NCI-H1694 (cell line): ENCODE results near the gene MYO1D.
"Not testable (repeated sequence)": the region's sequence is repeated elsewhere in the genome, so short reads cannot be mapped to it uniquely, and the experiment has no call there.

Source experiments
- DNase-seq: peaks from one replicate; lab custom pipeline; 2025; lab: John Stamatoyannopoulos, UW

Gene MYO1D

DNA sequence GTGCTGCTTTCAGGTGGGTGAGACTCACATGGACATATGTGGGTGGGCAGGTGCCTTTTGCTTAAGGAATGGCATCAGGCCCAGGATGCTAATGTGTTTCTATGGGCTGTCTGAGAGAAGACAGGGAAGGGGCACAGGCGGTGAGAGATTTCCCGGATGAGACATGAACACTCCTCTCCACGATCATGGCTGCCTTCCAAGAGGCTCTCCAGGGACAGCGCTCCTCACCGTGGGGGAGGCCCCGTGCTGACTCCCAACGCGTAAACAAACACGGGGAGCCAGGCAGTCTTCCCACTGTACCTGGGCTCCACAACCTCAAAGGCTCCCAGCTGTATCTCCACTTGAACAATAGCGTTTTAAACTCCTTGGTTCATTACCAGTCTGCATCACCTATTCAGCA lies 347.3 kb downstream of the MYO1D start:
- DNase-seq: peak; percentile 38

DNA sequence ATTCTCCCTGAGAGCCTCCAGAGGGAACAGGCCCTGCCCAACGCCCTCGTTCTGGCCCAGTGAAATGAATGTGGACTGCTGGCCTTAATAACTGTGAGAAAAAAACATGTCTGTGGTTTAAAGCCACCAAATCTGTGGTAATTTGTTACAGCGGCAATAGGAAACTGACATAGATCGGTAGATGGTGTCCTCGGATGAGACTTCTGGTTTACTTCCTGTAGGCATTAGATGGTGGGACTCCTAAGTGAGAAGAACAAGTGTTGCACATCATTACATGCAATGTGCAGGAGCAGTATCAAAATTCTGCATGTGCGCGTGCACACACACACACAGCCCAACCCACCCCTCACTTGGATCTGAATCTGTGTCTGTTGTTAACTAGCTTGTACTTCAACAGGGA lies 348.1 kb downstream of the MYO1D start:
- DNase-seq: no peak

DNA sequence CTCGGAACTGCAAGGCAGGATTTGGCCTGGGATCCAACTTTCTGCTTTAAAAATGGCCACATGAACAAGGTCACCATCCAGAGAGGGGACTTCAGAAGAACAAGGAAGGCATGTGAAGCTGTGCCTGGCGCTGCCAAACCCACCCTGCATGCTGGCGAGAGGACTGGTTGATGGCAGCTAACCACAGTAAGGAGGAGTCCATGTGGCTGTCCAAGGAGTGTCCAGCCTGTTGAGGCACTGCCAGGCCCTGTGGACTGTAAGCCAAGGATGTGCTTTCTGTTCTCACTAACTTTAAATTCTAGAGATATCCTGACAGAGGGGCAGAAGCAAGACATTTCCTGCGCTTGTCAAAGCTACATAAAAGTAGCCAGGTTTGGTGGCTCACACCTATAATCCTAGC lies 349.8 kb downstream of the MYO1D start:
- no peak for DNase-seq

DNA sequence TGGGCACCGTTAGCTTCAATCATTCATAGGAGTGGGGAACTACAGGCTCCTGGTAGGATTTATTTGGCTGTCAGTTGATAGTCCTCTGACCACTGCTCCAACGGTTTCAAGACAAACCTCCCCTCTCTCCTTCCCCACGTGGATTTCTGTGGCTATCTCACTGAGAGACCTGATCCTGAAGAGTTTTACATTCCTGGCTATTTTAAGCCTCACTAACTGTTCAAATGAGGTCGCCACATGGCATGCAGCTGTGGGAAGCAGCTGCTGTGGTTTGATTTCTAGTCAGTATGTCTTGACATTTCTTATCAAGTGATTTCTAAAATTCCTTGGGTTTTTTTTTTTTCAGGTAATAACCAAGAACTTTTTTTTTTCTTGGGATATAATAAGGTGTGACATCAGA lies 351.8 kb downstream of the MYO1D start:
- DNase-seq: no peak

DNA sequence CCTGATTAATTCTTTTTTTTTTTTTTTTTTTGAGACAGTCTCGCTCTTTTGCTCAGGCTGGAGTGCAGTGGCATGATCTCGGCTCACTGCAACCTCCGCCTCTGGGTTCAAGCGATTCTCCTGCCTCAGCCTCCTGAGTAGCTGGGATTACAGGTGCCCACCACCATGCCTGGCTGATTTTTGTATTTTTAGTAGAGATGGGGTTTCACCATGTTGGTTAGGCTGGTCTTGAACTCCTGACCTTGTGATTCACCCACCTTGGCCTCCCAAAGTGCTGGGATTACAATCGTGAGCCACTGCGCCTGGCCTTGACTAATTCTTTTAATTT lies 352.4 kb downstream of the MYO1D start:
- not testable (repeated sequence) for DNase-seq

DNA sequence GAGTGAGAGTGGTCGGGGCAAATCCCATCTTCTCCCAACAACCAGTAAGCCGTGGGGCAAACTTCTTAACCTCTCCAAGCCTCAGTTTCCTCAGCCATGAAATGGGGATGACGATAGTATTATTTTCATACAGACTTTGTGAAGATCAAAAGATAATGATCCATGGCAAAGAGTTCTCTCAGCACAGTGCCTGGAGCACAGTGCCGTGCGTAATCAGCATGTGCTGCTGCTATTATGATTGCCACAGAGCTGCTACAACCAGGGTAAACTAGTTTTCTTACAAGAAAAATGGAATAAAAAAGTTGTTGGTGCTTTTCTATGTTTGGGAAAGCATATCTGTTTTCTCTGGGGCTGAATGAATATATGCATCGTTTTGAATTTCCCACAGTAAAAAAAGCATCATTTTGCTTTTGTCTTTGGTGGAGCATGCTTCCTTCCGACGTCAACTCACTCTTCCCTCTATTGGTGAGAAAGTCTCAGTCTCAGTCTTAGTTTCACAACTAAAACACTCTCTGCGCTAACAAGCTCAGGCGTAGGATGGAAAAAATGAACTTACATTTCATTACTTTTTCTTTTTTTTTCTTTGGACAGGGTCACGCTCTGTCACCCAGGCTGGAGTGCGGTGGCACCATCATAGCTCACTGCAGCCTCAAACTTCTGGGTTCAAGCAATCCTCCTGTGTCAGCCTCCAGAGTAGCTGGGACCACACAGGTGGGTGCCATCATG lies 352.9 kb downstream of the MYO1D start:
- no peak for DNase-seq

DNA sequence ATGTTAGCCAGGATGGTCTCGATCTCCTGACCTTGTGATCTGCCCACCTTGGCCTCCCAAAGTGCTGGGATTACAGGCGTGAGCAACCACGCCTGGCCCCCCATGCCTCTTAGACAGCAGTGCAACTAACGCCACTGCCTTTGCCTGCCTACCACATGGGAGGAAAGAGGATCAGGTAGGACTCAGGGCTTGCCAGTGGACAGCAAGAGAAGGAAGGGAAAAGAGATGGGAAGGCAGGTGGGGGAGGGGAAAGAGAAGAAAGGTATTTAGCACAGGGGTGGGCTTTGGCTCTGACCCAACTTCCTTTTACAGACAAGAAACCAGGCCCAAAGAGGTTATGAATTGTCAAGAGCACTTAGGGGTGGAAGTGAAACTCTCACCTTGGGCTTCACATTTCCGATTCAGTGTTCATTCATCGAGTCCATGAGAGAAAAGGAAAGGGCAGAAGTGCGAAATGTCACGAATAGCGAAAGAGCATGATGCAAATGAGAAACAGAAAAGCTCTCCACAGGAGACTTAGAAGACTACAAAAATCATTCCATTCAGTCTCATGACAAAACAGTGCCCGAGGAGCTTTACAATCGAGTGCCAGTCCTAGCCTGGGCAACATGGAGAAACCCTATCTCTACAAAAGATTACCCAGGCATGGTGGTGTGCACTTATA lies 353.8 kb downstream of the MYO1D start:
- DNase-seq: no peak

DNA sequence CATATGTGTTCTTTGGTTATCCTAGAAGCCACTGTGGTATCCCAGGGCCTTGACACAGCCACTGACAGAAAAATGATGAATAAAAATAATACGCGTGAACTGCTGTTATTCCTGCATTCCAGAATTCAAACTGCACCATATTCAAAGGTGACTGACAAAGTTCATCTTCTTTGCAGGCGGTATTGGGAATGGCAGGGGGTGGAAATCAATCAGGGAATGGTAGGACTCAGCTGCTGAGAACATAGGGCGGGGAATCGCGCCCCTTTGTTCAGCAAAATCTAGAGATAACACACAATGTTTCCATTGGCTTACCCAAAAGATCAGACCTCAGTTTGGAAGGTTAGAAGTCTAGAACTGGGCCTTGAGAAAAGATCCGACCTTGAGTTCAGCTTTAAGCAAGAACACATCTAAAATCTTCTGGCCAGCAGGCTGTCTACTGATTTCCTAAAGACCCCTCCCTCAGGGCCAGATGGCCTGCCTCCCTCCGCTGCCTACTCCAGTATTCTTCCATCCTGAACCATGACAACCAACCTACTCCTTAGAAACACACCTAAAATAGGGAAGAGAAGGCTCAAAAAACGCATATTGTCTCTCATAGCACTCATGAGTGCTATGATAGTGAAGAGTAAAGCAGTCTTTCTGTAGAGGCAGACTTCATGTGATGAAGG lies 356.1 kb downstream of the MYO1D start:
- no peak for DNase-seq

DNA sequence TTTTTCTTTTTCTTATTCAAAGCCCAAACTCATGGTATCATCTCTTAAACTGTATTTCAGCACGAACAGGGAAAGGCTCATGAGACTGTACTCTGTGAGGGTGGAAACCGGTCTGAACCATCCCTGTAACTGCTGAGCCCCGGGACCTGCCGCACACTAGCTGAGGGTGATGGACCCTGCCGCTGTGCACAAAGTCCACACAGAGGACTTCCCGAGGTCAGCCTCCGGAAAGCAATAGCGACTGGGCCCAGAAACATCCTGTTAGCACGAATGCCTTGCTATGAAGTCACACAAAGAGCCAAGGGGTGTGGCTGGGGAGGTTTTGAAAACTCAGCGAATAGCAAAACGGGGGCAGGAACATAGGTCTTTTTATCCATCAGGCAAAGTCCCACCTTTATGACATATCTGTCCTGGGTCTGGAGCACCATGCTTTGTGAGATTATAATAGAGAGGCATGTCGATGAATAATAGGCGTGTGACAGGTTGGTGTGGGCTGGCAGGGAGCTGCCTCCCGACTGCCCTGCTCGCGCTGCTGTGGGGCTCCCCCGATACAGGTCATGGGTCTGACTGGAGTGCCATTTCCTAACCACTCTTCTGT lies 356.7 kb downstream of the MYO1D start:
- DNase-seq: no peak

DNA sequence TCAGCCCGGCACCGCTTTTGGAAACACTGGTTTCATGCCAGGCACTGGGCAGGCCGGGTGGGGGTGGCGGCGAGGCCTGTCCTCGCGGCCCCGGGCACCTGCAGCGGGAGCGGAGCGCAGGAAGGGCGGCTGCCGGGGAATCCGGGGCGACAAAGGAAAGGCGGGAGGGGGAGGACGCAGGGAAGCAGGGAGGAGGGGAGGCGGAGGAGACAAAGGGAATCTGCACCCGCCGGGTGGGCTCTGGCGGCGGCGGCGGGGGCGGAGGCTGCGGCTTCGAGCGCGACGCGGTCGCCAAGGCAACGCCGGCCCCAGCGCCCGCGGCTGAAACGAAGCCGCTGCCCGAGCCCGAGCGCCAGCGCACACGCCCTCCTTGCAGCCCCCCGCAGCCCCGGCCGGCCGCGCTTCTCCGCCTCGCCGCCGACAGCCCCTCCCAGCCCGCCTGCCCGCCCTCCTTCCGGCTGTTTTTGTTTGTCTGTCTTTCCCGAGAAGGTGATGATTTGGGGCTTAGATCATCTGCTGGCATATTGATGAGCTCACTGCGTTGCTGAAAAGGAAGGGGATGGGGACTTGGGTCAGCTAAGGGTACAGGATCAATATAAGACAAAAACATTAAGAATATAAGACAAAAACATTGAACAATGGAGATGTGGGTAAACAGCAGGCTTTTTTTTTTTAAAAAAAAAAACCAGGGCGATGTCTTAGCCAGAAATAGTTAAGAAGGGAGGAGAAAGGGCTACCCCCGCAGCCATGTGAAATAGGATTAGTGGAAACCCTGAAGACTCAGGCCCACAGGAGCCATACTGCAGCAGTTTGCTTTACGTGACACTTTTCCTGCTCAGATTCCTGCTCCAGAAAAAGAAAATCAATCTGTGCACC lies 357.5 kb downstream of the MYO1D start:
- DNase-seq: peak; percentile 33

DNA sequence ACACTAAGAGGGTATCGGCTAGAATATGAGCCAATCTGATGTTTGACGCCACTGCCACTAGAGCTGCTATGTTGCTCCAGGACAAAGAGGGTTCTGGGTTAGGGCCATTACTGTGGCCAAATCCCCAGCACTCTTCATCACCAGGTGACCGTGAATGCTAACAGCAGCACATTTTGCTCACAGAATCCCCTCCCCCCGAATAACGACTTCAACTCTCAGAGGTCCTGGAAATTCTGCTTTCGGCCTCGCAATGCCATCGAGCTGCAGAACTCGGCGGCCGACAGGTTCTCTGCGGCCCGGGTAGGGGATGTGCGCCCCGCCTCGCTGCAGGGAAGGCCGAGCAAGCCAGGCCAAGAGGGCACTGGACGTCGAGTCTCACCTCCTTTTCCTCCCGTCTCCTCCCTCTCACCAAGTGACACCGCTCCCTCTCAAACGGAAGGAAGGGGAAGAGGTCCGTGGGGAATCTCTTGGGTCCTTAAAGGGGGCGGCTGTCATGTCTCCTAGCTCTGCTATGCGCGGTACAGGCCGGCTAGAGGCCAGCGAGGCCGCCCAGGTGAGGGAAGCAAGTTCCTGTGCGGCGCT lies 358.2 kb downstream of the MYO1D start:
- DNase-seq: no peak

DNA sequence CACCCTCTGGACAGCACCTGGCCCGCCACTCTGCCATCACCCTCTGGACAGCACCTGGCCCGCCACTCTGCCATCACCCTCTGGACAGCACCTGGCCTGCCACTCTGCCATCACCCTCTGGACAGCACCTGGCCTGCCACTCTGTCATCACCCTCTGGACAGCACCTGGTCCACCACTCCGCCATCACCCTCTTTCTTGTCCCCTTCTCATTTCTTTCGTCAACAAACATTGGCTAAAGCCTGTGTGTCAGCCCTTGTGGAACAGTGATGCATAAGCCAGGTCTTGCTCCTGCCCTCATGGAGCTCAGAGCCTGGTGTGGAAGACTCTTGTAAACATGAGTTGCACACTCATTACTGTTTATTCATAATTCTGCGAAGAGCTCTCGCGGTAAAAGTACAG lies 358.9 kb downstream of the MYO1D start:
- DNase-seq: no peak

DNA sequence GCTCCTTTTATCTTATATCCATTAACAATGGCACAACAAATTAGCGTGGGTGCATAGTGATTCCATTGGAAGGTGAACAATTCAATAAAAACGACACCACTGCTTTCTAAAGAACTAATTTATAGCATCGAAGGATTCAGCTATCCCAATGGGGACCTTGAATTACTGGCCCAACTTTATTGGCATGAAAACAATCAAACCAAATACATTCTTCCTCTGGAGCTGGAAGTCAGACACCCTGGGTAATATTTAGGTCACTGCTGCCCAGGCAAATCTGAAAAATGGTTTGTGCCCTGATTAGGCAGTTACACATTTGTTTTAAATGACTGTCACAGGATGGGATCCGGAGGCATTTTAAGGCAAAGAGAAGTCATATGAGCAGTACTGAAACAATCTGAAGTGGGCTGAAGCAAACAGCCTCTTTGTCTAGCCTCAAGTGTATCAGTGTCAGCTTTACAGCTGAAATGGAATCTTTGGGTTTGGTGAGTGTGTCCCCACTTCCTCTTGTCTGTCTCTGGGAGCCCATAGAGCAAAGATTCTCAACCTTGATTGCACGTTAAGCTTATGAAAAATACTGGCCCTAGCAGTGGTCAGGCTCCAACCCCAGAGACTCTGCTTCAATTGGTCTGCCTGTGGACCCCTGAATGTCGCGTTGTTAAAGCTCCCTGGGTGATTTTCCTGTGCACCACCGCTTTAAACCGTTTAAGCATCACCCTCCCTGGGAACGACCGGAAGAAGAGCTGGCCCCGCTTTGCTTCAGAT lies 359.8 kb downstream of the MYO1D start:
- DNase-seq: no peak

DNA sequence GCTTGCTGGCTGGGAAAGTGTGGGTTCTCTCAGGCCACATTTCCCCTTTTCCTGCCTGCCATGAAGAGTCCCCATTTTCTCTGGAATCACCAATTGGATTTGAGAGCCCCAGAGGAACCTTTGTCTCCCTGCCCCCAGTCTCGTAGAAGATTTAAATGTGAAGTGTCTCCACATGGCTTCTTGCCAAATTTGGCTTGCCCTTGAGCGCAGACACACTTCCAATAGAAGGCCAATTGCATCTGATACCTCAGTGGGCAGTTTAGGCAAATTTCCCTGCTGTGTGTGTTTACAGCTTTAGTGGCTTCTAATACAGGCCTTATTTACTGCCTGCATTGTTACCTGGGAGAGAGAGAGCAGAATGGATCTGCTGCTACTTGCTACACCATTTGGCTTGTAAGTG lies 360.5 kb downstream of the MYO1D start:
- DNase-seq: no peak

DNA sequence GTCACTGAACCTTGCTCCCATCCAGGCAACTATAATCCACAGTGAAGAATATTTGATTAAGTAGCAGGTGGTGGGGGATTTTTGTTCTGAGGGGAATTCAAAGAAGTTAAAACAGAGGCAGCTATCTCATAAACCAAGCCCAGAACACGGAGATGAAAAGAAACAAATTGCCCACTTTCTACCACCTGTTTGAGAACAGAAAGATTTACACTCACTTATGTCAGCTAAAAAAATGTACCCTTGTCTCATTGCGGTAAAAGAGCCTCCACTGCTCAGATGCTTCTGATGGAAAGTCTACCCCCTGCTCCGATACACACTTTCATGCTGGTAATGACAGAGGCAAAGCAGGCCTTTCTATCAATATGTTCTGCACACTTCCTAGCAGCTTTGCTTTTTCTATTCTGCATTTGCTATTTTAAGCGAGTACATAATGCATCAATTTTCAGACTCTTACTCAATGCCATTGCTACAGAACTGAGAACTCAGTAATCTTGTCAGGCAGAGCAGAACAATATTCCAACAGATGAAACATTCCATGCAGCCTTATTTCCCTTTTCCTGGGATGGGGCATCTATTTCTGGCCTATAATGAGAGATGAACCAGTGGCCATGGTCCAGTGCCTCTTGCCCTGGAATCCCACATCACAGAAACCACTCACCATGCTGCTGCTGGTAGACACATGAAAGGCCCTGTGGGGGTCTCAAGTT lies 361.1 kb downstream of the MYO1D start:
- no peak for DNase-seq

DNA sequence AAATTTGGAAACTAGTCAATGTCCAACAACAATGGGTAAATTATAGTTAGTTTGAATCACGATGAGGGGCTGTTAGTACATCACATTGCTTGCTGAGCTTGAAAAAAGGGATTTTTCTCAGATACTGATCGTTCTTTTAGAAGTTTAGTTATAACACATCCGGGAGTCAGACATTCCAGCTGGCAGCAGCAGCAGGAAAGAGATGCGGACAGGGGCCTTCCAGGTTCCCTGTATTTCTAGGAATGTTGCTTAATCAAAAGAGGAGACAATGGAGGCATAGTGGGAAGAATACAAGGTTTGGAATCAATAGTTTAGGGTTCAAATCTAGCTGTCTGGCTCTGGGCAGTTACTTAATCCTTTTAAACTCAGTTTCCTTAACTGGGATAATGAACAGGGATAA lies 362.3 kb downstream of the MYO1D start:
- DNase-seq: no peak

DNA sequence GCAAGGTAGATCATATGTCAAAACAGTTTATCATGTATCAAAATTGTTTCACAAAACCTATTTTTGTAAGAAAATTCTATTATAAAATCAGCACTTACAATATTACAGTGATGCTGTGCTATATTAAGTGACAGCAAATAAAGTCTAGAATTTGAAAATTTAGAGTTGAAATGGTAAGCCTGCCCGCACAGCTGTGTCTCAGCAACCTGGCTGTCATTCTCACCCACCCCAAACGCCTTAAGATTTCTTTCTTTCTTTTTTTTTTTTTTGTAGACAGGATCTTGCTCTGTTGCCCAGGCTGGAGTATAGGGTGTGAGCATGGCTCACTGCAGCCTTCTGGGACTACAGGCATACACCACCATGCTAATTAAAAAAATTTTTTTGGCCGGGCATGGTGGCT lies 363.3 kb downstream of the MYO1D start:
- no peak for DNase-seq

DNA sequence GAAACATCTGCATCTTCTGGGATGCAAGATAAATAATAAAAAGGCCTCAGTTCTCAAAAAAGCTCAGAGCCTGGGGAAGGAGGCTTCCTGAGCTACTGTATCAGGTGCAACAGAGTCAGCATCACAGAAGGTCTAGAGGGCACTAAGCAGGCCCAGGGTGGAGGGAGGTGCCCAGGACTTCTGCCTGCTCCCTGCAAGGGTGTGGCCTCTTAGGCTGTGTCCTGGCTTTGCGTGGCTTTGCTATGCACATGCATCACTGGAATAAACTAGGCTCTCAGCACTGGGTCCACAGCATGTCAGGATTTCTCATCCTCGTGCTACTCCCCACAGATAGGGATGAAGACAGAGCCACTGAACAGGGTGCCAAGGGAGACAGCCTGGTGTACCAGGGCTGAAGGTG lies 364.6 kb downstream of the MYO1D start:
- DNase-seq: no peak

DNA sequence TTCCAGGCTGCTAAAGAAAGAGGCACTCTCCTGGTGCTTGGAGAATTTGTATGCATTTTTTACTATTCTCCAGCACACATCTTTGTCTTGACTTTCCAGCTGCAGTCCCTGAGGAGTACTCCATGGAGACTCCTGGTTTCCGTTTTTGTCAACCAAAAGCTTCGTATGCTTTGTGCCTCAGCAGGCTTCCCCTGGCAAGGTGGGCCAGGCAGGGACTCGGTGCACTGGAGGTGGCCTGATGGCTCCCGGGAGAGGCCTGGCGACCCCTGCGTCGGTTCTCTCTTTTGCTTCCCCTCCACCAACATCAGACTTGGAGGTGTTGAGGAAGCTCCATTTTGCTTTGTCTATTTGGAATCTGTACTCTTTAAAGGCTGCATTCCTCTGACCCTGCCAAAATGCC lies 366.5 kb downstream of the MYO1D start:
- DNase-seq: no peak

DNA sequence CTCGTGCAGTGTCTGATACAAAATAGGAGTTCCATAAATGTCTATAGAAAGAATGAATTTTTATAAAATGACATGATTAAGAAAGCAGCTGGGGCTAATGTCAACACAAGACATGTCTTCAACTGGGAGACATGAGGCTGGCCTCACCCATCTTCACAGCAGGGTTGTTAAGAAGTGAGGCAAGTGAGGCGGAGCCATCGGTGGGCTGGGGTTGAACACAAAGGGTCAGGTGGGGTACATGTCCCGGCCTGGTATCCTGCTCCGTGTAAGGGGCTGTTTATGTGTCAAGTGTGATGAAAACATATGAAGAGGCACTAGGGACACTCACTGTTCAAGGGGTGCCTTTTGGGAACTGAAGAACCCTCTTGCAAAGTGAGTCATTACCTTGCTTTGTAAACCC lies 368.0 kb downstream of the MYO1D start:
- DNase-seq: no peak
